ENCODE results near the gene RNU5B-1. TPM values are rescaled to one million over a fixed set of nuclear protein-coding genes. Genes with fewer than 3 reads are reported as not detected.

The RNU5B-1 gene
- total and polyA plus RNA-seq, 2 of the 8 experiments (the other 6 are each of a cell fraction or from before 2014, with no cell fraction given): not detected

DNA sequence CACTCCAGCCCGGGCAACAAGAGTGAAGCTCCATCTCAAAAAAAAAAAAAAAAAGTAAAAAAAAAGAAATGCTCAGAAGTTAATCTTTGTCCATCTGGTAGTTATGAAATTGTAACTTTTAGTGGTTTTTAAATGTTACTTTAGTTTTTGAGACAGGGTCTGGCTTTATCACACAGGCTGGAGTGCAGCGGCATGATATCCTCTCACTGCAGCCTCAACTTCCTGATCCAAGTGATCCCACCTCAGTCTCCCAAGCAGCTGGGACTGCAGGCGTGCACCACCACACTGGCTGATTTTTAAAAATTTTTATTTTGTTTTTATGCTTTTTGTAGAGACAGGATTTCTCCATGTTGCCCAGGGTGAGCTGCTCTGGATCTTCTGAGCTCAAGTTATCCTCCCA lies 1.3 kb downstream of the RNU5B-1 start (continued):
- TF ChIP-seq RAD21 (IDR thresholded peaks at IDR 0.05 in 1 of 2, conservative IDR thresholded peaks at IDR 0.05 in 1 of 2; ENCODE audit: low read depth in 2 of 2, low read length in 2 of 2): no peak
- TF ChIP-seq BACH1 (IDR thresholded peaks at IDR 0.05; ENCODE audit: low read length): no peak
- TF ChIP-seq POLR2AphosphoS5 (IDR thresholded peaks at IDR 0.05; ENCODE audit: low read depth, low read length): no peak
- no peak for TF ChIP-seq SAP30 (IDR thresholded peaks at IDR 0.05; ENCODE audit: insufficient read depth, insufficient replicate concordance, low read length)
